H1 (cell line): ENCODE data around the gene HPN. TPM values are rescaled to one million over a fixed set of nuclear protein-coding genes. Genes with fewer than 3 reads are reported as not detected.

Source experiments
- CTCF ChIA-PET: fragments of 300-600 bp; sonication (Branson Sonifier 250); formaldehyde crosslinking; loops from one replicate; lab custom pipeline; 2021; ENCODE audit not compliant: partially characterized antibody; lab: Charles Lee
- POLR2A ChIA-PET: fragments of 300-600 bp; sonication (Branson Sonifier 250); formaldehyde crosslinking; loops from one replicate; lab custom pipeline; 2021; ENCODE audit warnings: inconsistent platforms; ENCODE audit not compliant: partially characterized antibody; lab: Charles Lee
- DNase-seq, 2 experiments: peaks; one replicate each; pipeline versions ENCODE4 v3.0.0 to v3.0.0-alpha.2; 2010 to 2022; ENCODE audit warnings: low spot score in 2 of 2, low read depth in 1 of 2, mixed read lengths in 1 of 2
- FAIRE-seq: peaks from 2 replicates; lab custom pipeline; 2011; peaks lifted over from hg19 to GRCh38; lab: Jason Lieb, UNC
- H2AFZ ChIP-seq: 2 replicates; pipeline ENCODE4 v1.8.1; 2012; ENCODE audit warnings: low read length, inconsistent platforms
- H2AK5ac ChIP-seq: 2 replicates; pipeline ENCODE4 v1.6.1; 2013; ENCODE audit warnings: low read depth, low read length
- H2BK120ac ChIP-seq: replicated peaks from 2 replicates; pipeline ENCODE3; 2013; ENCODE audit warnings: low read depth, low read length, inconsistent platforms
- H2BK12ac ChIP-seq: 2 replicates; pipeline ENCODE4 v1.6.1; 2013; ENCODE audit warnings: low read depth, low read length
- H2BK15ac ChIP-seq: 2 replicates; pipeline ENCODE4 v1.6.1; 2013; ENCODE audit warnings: low read length
- H2BK20ac ChIP-seq: 2 replicates; pipeline ENCODE4 v1.6.1; 2013; ENCODE audit warnings: low read length
- H2BK5ac ChIP-seq: 2 replicates; pipeline ENCODE4 v1.6.1; 2013; ENCODE audit warnings: low read depth, low read length
- H3K14ac ChIP-seq: 2 replicates; pipeline ENCODE4 v1.6.1; 2013; ENCODE audit warnings: inconsistent platforms; ENCODE audit not compliant: insufficient read length
- H3K18ac ChIP-seq: 2 replicates; pipeline ENCODE4 v1.6.1; 2013; ENCODE audit warnings: low read length; ENCODE audit errors: extremely low read depth
- H3K23ac ChIP-seq: 2 replicates; pipeline ENCODE4 v1.6.1; 2013; ENCODE audit warnings: inconsistent platforms; ENCODE audit not compliant: insufficient read length
- H3K23me2 ChIP-seq: 2 replicates; pipeline ENCODE4 v1.6.1; 2013; ENCODE audit warnings: low read depth, low read length
- H3K27ac ChIP-seq: 2 replicates; pipeline ENCODE4 v1.6.1; 2011; ENCODE audit warnings: low read depth, low read length, inconsistent platforms
- H3K27me3 ChIP-seq, 4 experiments: replicated peaks in 1 of 4; 1 replicate in 1 of 4; 2 replicates in 3 of 4; pipeline versions ENCODE4 v1.6.1 to v1.8.1; 2011 to 2013; ENCODE audit warnings: low read length in 3 of 4, mild to moderate bottlenecking in 3 of 4, inconsistent platforms in 2 of 4, mixed read lengths in 2 of 4, moderate library complexity in 1 of 4; ENCODE audit not compliant: control insufficient read depth in 3 of 4, insufficient read depth in 3 of 4; ENCODE audit errors: extremely low read depth in 1 of 4
- H3K36me3 ChIP-seq, 4 experiments: 2 replicates each; pipeline versions ENCODE4 v1.6.1 to v1.8.1; 2011 to 2013; ENCODE audit warnings: mild to moderate bottlenecking in 4 of 4, low read length in 3 of 4, moderate library complexity in 2 of 4, control low read depth in 1 of 4, inconsistent platforms in 1 of 4; ENCODE audit not compliant: insufficient read depth in 4 of 4, control insufficient read depth in 2 of 4
- H3K4ac ChIP-seq: replicated peaks from 2 replicates; pipeline ENCODE3; 2013; ENCODE audit warnings: low read length, low read depth, mixed read lengths, inconsistent platforms; ENCODE audit not compliant: insufficient read length
- H3K4me1 ChIP-seq, 4 experiments: replicated peaks in 1 of 4; 1 replicate in 1 of 4; 2 replicates in 3 of 4; pipeline versions ENCODE4 v1.6.1 to v1.8.1; 2011 to 2013; ENCODE audit warnings: low read length in 3 of 4, inconsistent platforms in 2 of 4, mixed read lengths in 1 of 4; ENCODE audit not compliant: insufficient read depth in 4 of 4, control insufficient read depth in 3 of 4
- H3K4me2 ChIP-seq, 2 experiments: 2 replicates each; pipeline versions ENCODE4 v1.6.1 to v1.8.1; 2011 to 2013; ENCODE audit warnings: low read depth in 2 of 2, low read length in 2 of 2, control low read depth in 1 of 2, inconsistent platforms in 1 of 2, mild to moderate bottlenecking in 1 of 2; ENCODE audit not compliant: insufficient read depth in 1 of 2
- H3K4me3 ChIP-seq, 4 experiments: fragments of 200-600, 300-600 bp in 1 of 4; sonication (generic), shearing (Covaris generic), sonication (Bioruptor Twin) in 1 of 4; 2 replicates each; pipeline versions ENCODE4 v1.5.1 to v1.8.1; 2011 to 2016; ENCODE audit warnings: low read length in 4 of 4, low read depth in 3 of 4, control low read depth in 2 of 4, inconsistent platforms in 2 of 4, mild to moderate bottlenecking in 2 of 4, mixed read lengths in 1 of 4, moderate library complexity in 1 of 4; ENCODE audit not compliant: insufficient read depth in 2 of 4; ENCODE audit errors: extremely low read depth in 1 of 4
- H3K56ac ChIP-seq: replicated peaks from 2 replicates; pipeline ENCODE3; 2013; ENCODE audit warnings: low read depth, mild to moderate bottlenecking, mixed read lengths, low read length, inconsistent platforms; ENCODE audit not compliant: insufficient read length
- H3K79me1 ChIP-seq: 2 replicates; pipeline ENCODE4 v1.6.1; 2013; ENCODE audit warnings: low read depth, low read length, control low read depth
- H3K79me2 ChIP-seq, 2 experiments: 2 replicates each; pipeline versions ENCODE4 v1.6.1 to v1.8.1; 2012 to 2013; ENCODE audit warnings: low read length in 2 of 2, mild to moderate bottlenecking in 2 of 2, inconsistent platforms in 1 of 2; ENCODE audit not compliant: insufficient read depth in 2 of 2, control insufficient read depth in 1 of 2
- H3K9ac ChIP-seq, 4 experiments: replicated peaks in 1 of 4; 1 replicate in 1 of 4; 2 replicates in 3 of 4; pipeline versions ENCODE4 v1.6.1 to v1.8.1; 2011 to 2013; ENCODE audit warnings: low read depth in 3 of 4, low read length in 3 of 4, control low read depth in 2 of 4, mild to moderate bottlenecking in 2 of 4, moderate library complexity in 2 of 4, inconsistent platforms in 1 of 4; ENCODE audit errors: extremely low read depth in 1 of 4
- H3K9me3 ChIP-seq, 2 experiments: 2 replicates each; pipeline versions ENCODE4 v1.6.1 to v1.8.1; 2012 to 2013; ENCODE audit warnings: mild to moderate bottlenecking in 2 of 2, moderate library complexity in 2 of 2, control low read depth in 1 of 2, inconsistent platforms in 1 of 2, low read depth in 1 of 2, low read length in 1 of 2, mixed read lengths in 1 of 2; ENCODE audit not compliant: insufficient read depth in 2 of 2
- H4K20me1 ChIP-seq, 2 experiments: replicated peaks in 1 of 2; 2 replicates each; pipeline versions ENCODE3 to v1.8.1; 2011 to 2013; ENCODE audit warnings: inconsistent platforms in 2 of 2, low read length in 2 of 2, mild to moderate bottlenecking in 1 of 2; ENCODE audit not compliant: insufficient read depth in 2 of 2, control insufficient read depth in 1 of 2
- H4K5ac ChIP-seq: 2 replicates; pipeline ENCODE4 v1.6.1; 2013; ENCODE audit warnings: low read length, low read depth, mixed read lengths, inconsistent platforms; ENCODE audit not compliant: insufficient read length
- H4K8ac ChIP-seq: 2 replicates; pipeline ENCODE4 v1.8.0; 2013; ENCODE audit warnings: mild to moderate bottlenecking, moderate library complexity, low read length, inconsistent platforms; ENCODE audit not compliant: insufficient read depth; ENCODE audit errors: extremely low read depth
- H4K91ac ChIP-seq: replicated peaks from 2 replicates; pipeline ENCODE3; 2013; ENCODE audit warnings: low read length, mixed read lengths, inconsistent platforms; ENCODE audit not compliant: insufficient read length
- BCL11A ChIP-seq, 2 experiments: IDR thresholded peaks; one replicate each; pipeline ENCODE4 v1.6.1; 2011; ENCODE audit warnings: low read depth in 2 of 2, low read length in 2 of 2, mild to moderate bottlenecking in 2 of 2
- CEBPB ChIP-seq: IDR thresholded peaks from 2 replicates; pipeline ENCODE4 v1.6.1; 2012; ENCODE audit warnings: low read depth, low read length
- EP300 ChIP-seq, 2 experiments: IDR thresholded peaks; 1 replicate in 1 of 2; 2 replicates in 1 of 2; pipeline ENCODE4 v1.6.1; 2011 to 2012; ENCODE audit warnings: low read depth in 2 of 2, low read length in 2 of 2, mild to moderate bottlenecking in 2 of 2, borderline replicate concordance in 1 of 2, inconsistent platforms in 1 of 2, moderate library complexity in 1 of 2
- JUN ChIP-seq: IDR thresholded peaks from 2 replicates; pipeline ENCODE4 v1.6.1; 2011; ENCODE audit warnings: low read depth, mild to moderate bottlenecking, improper control_type of control experiment, low read length
- POLR2A ChIP-seq, 2 experiments: IDR thresholded peaks; 1 replicate in 1 of 2; 2 replicates in 1 of 2; pipeline ENCODE4 v1.6.1; 2011; ENCODE audit warnings: low read depth in 2 of 2, low read length in 2 of 2, mild to moderate bottlenecking in 2 of 2; ENCODE audit errors: control extremely low read depth in 1 of 2
- RBBP5 ChIP-seq: IDR thresholded peaks from 2 replicates; pipeline ENCODE4 v1.7.1; 2012; ENCODE audit warnings: low read depth, mild to moderate bottlenecking, inconsistent platforms, low read length, moderate library complexity, borderline replicate concordance
- WGBS, 2 experiments: shearing (Covaris generic) in 1 of 2; methylation state at CpG; one replicate each; pipeline versions ENCODE4 v1.1.6 to v1.1.7; 2013 to 2015; ENCODE audit warnings: low lambda C conversion rate in 2 of 2, mixed read lengths in 2 of 2, inconsistent platforms in 1 of 2, low coverage in 1 of 2, missing lambda C conversion rate in 1 of 2; ENCODE audit not compliant: insufficient replicate concordance in 2 of 2, insufficient coverage in 1 of 2, insufficient read length in 1 of 2; ENCODE audit errors: extremely low coverage in 1 of 2, missing lambda C conversion rate in 1 of 2; 5-methylcytosine and 5-hydroxymethylcytosine counted together
- polyA plus RNA-seq, 7 experiments: library from polyadenylated mRNA; depleted of rRNA in 3 of 7; stranded (reverse) in 5 of 7; unstranded in 2 of 7; fragments of >200 nt in 5 of 7; fragments of 200-250 nt in 2 of 7; gene quantifications; 1 replicate in 5 of 7; 2 replicates in 1 of 7; 4 replicates in 1 of 7; pipeline versions ENCODE4 v1.2.1 to v1.2.3, GENCODE V29; 2011 to 2013; ENCODE audit warnings: missing spikeins in 2 of 7, mixed read lengths in 2 of 7
- total RNA-seq: library from RNA; stranded (reverse); fragmentation: NEBNext Ultra II Directional; extraction: Animal tissue kit (Norgen Biotek cat#: 25700); gene quantifications from 2 replicates; pipeline ENCODE4 v1.2.1, GENCODE V29; 2021

Gene HPN
- total and polyA plus RNA-seq, 2 of the 8 experiments (the other 6 are each of a cell fraction or from before 2014, with no cell fraction given) = 14.7 to 33.7 TPM

DNA sequence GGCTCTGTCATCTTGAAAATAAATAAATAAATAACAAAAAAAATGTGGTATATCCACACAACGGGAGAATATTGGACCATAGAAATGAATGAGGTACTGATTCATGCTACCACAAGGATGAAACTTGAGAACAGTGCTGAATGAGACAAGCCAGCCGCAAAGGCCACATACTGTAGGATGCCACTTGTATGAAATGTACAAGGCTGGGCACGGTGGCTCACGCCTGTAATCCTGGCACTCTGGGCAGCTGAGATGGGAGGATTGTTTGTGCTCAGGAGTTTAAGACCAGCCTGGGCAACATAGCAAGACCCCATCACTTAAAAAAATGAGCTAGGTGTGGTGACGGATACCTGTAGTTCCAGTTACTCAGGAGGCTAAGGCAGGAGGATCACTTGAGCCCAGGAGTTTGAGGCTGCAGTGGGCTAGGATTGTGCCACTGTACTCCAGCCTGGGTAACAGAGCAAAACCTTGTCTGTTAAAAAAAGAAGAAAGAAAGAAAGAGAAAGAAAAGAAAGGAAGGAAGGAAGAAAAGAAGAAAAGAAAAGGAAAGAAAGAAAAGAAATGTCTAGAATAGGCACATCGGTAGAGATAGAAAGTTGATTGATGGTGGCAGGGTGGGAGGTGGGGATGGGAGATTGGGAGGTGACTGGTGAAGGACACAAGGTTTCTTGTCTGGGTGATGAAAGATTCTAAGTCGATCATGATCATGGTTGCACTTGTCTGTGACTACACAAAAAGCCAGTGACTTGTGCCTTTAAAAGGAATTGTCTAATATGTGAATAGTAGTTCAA, 20.3 kb downstream of the HPN start:
- H3K56ac ChIP-seq = no peak overlapping the region
- no peak overlapping the region for H4K8ac ChIP-seq
- no peak overlapping the region for H2BK5ac ChIP-seq
- H2AFZ ChIP-seq = no peak overlapping the region
- no peak overlapping the region for H4K91ac ChIP-seq
- no peak overlapping the region for H3K4ac ChIP-seq
- no peak overlapping the region for H3K18ac ChIP-seq
- no peak overlapping the region for H2BK120ac ChIP-seq
- H3K4me1 ChIP-seq = no peaks in the 10 kb centered on the region
- H3K23me2 ChIP-seq = no peaks in the 10 kb centered on the region
- H3K79me2 ChIP-seq = no peaks in the 10 kb centered on the region
- H2BK12ac ChIP-seq = no peak overlapping the region
- FAIRE-seq = no peak
- H3K9me3 ChIP-seq = no peaks in the 10 kb centered on the region
- H3K27ac ChIP-seq = no peak overlapping the region
- no peak overlapping the region for H4K5ac ChIP-seq
- no peak overlapping the region for H3K4me2 ChIP-seq
- DNase-seq = no peak
- no peak overlapping the region; the same call in 1 of the 2 replicates for H2BK15ac ChIP-seq
- CTCF ChIA-PET = interaction anchor here (0.6 to 13.0 kb wide), 5 partner anchors 13 to 407 kb away, joined by 3 to 56 read pairs (median 3); no protein-coding TSS in a partner anchor
- no peak overlapping the region for H3K14ac ChIP-seq
- POLR2A ChIA-PET = interaction anchor here (1.0 to 2.1 kb wide), 3 partner anchors 10 to 74 kb away, joined by 3 to 9 read pairs (median 4); partner anchors contain the start of gene LGI4
- no peak overlapping the region for H3K9ac ChIP-seq
- peaks cover 0 to 1% of the 10 kb centered on the region in 2 experiments for H4K20me1 ChIP-seq
- H2AK5ac ChIP-seq = no peak overlapping the region
- no peak overlapping the region for H3K23ac ChIP-seq
- no peaks in the 10 kb centered on the region for H3K36me3 ChIP-seq
- H3K4me3 ChIP-seq = no peak overlapping the region
- H3K27me3 ChIP-seq = peaks cover 0 to 2% (median 0%) of the 10 kb centered on the region in 4 experiments; a peak in 1 of 7 replicates
- H2BK20ac ChIP-seq = no peak overlapping the region
- no peaks in the 10 kb centered on the region for H3K79me1 ChIP-seq
- WGBS, 2 experiments = 91 to 100% methylated on average over 1 to 7 of the region's 7 CpGs
- TF ChIP-seq RBBP5 (no peak), EP300 (IDR thresholded peaks at IDR 0.05; ENCODE audit: borderline replicate concordance in 1 of 2, low read depth in 2 of 2, low read length in 2 of 2) (no peak), BCL11A (IDR thresholded peaks at IDR 0.05; ENCODE audit: low read depth in 2 of 2, low read length in 2 of 2) (no peak), POLR2A (IDR thresholded peaks at IDR 0.05; ENCODE audit: control extremely low read depth in 1 of 2, low read depth in 2 of 2, low read length in 2 of 2) (no peak), JUN (no peak), CEBPB (no peak)
